ENCODE data around the gene TGFBR3.

Gene TGFBR3

GRCh38 chr1:91673613-91674012 lies 212.3 kb downstream of the TGFBR3 start:
- TF ChIP-seq POLR2AphosphoS5 (IDR thresholded peaks at IDR 0.05; ENCODE audit: low read depth, low read length) = no peak
- TF ChIP-seq FOXP2 (optimal IDR thresholded peaks at IDR 0.05; ENCODE audit: borderline replicate concordance, extremely low read depth, extremely low read length, insufficient read depth) = no peak
- TF ChIP-seq SIN3A (IDR thresholded peaks at IDR 0.05; ENCODE audit: borderline replicate concordance, insufficient read depth, low read length) = no peak
- no peak for TF ChIP-seq TAF1 (IDR thresholded peaks at IDR 0.05; ENCODE audit: borderline replicate concordance, insufficient read depth, low read length)
- no peak for TF ChIP-seq REST (IDR thresholded peaks at IDR 0.05; ENCODE audit: insufficient read depth in 1 of 2, low read depth in 2 of 2, low read length in 2 of 2)

- TF ChIP-seq POLR2AphosphoS5 (IDR thresholded peaks at IDR 0.05; ENCODE audit: low read depth, low read length) (no peak), TAF1 (IDR thresholded peaks at IDR 0.05; ENCODE audit: borderline replicate concordance, insufficient read depth, low read length) (no peak)
Observed at GRCh38 chr1:91672601-91673161, 213.3 kb downstream of the TGFBR3 start.

GRCh38 chr1:91670781-91671180 lies 215.2 kb downstream of the TGFBR3 start:
- TF ChIP-seq SIN3A (IDR thresholded peaks at IDR 0.05; ENCODE audit: borderline replicate concordance, insufficient read depth, low read length) = no peak
- no peak for TF ChIP-seq TAF1 (IDR thresholded peaks at IDR 0.05; ENCODE audit: borderline replicate concordance, insufficient read depth, low read length)
- no peak for TF ChIP-seq FOXP2 (optimal IDR thresholded peaks at IDR 0.05; ENCODE audit: borderline replicate concordance, extremely low read depth, extremely low read length, insufficient read depth)

GRCh38 chr1:91669584-91670350 lies 216.2 kb downstream of the TGFBR3 start:
- no peak for TF ChIP-seq TAF1 (IDR thresholded peaks at IDR 0.05; ENCODE audit: borderline replicate concordance, insufficient read depth, low read length)
- TF ChIP-seq REST (IDR thresholded peaks at IDR 0.05; ENCODE audit: insufficient read depth in 1 of 2, low read depth in 2 of 2, low read length in 2 of 2) = no peak
- TF ChIP-seq POLR2AphosphoS5 (IDR thresholded peaks at IDR 0.05; ENCODE audit: low read depth, low read length) = no peak
- no peak for TF ChIP-seq FOXP2 (optimal IDR thresholded peaks at IDR 0.05; ENCODE audit: borderline replicate concordance, extremely low read depth, extremely low read length, insufficient read depth)
- no peak for TF ChIP-seq SIN3A (IDR thresholded peaks at IDR 0.05; ENCODE audit: borderline replicate concordance, insufficient read depth, low read length)

GRCh38 chr1:91661121-91661520 lies 224.8 kb downstream of the TGFBR3 start:
- TF ChIP-seq TAF1 (IDR thresholded peaks at IDR 0.05; ENCODE audit: borderline replicate concordance, insufficient read depth, low read length) (no peak), SIN3A (IDR thresholded peaks at IDR 0.05; ENCODE audit: borderline replicate concordance, insufficient read depth, low read length) (no peak), REST (IDR thresholded peaks at IDR 0.05; ENCODE audit: insufficient read depth in 1 of 2, low read depth in 2 of 2, low read length in 2 of 2) (no peak), FOXP2 (optimal IDR thresholded peaks at IDR 0.05; ENCODE audit: borderline replicate concordance, extremely low read depth, extremely low read length, insufficient read depth) (no peak), POLR2AphosphoS5 (IDR thresholded peaks at IDR 0.05; ENCODE audit: low read depth, low read length) (no peak)

GRCh38 chr1:91660708-91661107 lies 225.2 kb downstream of the TGFBR3 start:
- no peak for TF ChIP-seq TAF1 (IDR thresholded peaks at IDR 0.05; ENCODE audit: borderline replicate concordance, insufficient read depth, low read length)
- no peak for TF ChIP-seq FOXP2 (optimal IDR thresholded peaks at IDR 0.05; ENCODE audit: borderline replicate concordance, extremely low read depth, extremely low read length, insufficient read depth)
